ENCODE data around the gene TTLL12.

TTLL12 gene

DNA sequence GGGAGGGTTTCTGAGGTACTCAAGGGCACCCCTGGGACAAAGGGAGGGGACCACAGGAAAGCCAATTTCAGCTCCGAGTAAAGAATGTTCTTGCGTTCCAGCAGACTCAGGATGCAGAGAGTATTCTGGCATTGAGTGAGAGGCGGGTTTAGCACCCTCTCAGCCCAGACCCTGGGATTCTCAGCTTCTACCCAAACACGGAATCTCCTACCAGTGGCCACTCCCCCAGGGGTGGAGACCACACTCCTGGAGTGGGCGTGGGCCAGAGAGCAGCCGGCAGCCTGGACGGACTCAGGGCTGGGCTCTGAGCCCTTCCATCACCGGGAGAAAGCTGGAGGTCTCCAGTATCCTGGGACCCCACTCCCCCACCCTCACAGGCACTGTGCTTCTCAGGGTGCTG, 26.1 kb upstream of the TTLL12 start:
- DNase-seq: peak in 1 of 3 experiments; percentile 0

DNA sequence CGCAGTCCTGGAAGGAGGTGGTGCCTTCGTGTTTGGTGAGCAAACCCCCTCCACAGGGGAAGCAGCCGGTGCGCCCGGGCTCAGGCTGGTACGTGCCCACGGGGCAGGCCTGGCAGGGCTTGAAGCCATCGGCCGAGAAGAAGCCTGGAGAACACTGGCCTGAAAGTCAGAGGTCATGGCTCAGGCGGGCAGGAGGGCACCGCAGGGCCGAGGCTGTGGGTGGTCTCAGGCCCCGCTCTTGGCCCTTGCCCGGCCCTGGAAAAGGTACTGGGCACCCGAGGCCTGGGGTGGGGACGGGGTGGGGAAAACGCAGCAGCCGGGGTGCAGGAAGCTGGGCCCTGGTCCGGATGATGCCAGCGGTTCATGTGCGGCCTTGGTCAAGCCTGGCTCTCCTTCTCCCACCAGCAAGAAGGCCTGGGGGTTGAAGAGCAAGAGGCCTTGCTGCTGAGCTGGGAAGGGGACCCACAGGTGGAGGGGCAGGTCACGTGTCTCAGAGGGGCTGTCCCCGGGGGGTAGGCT, 25.6 kb upstream of the TTLL12 start:
- DNase-seq: no peak

DNA sequence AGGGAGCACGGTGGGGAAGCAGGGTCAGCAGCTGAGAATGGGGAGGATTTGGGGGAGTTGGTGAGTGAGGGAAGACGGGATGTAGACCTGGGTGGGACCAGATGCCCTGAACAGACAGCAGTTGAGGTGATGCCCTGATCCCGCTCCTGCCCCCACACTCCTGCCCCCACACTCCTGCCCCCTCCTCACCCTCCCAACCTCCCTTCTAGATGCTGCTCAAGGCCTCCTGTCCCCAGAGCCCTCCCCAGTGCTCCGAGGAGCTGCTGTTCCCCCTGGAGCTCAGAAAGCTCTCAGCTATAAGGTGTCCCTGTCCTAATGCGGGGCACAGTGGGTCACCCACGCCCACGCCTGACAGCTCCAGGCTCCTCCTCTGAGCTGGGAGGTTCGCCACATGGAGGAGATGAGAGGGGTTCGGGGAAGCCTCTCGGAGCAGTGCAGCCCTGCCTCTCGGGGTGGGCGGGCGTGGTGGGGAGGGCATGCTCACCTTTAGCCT, 25.1 kb upstream of the TTLL12 start:
- no peak for DNase-seq

DNA sequence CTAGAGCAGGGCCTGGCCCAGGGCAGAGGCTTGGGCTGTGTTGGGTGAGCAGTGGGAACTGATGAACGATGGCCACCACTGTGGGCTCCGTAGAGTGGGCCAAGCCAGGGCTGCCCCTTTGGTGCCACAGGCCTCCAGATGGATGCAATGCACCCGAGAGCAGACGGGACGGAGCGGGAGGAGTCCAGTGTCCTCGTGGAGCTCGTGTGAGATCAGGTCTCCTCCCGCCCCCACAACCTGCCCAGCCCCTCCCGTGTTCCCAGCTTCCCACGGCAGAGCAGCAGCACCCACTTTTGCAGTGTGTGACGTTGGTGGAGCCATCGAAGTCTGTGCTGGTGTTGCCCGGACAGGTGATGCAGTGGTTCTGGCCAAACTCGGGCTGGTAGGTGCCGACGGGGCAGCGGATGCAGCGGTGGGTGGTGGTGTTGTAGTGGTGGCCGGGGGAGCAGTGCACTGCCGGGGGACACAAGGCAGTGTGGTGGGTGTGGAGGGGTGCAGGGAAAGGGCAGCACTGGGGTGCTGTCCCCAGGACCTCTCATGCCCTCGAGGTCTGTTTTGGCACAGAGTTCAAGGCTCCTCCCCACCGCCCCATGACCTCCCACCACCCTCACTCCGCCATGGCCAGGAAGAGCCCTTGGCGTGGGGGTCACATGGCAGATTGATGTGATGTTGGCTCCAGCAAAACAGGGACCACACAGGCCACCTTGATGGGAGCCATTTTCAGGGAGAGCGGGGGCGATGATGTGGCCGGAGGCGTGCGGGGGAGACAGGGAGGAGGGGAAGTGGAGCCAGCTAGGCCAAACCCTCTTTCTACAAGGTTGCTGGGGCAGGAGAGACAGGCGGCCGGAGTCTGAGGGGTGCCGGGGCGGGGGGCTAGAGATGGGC, 23.9 kb upstream of the TTLL12 start:
- DNase-seq: no peak

DNA sequence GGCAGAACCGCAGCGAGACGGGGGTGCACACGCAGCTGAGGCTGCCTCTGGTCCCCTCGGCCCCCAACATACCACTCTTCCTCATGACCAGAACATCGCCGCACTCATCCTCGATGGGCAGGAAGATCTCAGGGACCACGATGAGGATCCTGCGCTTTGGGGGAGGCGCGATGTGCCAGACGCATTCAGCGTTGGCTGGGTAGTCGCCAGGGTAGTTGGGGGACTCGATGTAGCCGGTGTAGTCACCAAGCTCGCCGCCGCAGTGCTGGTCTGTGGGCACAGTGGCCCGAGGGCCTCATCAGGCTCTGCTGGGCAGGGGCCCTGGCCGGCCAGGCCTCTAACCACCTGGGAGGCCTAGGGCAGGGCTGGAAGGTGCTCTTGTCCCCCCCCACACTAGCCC, 23.0 kb upstream of the TTLL12 start:
- no peak for DNase-seq

DNA sequence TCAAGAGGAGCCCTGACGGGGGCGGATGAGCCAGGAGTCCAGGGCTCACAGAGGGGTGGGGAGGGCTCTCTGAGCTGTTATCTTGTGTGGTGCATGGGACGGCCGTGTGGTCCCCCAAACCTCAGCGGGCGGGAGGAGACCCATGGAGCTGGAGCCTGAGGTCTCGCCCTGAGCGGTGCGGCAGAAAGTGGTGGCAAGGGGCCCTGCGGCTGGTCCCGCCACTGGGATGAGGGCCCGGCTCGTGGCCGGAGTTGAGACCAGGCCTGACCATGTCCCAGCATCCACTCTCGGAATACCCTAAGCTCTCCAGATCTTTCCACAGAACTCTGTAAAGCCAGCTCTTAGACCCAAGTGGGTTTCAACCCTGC, 22.6 kb upstream of the TTLL12 start:
- DNase-seq: no peak

DNA sequence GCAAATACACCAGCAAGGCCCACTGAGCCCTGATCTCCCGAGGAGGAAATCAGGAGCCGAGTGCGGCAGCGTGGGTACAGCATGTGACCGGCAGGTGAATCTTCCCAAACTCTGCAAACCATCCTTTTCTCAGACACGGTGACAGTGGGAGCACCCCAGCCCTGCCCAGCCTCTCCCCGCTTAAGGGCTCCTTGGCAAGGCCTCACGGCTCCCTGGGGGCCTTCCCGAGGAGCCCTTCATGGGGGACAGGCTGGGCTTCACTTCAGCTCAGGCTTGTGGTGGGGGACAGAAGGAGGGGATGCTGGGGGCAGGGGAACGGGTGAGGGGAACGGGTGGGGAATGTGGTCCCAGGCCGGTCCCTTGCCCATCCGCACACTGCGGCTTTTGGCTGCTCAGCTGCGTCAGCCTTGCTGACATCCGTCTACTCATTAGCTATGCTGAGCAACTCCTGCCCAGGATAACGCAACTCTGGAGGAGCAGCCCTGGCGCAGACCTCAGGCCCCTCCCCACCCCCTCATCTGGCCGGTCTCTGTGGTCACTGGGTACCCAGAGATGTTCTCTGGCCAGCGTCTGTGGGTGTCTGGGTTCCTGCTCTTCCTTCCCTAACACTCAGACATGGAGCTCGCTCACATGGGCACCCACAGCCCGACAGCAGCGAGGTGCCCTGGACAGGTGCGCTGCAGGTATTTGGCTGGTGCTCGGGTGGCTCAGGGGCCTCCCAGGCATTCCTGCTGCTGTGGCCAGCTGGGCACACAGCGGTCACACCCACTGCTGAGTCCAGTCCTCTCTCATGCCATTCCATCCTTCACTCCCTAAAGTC, 22.0 kb upstream of the TTLL12 start:
- no peak for DNase-seq

DNA sequence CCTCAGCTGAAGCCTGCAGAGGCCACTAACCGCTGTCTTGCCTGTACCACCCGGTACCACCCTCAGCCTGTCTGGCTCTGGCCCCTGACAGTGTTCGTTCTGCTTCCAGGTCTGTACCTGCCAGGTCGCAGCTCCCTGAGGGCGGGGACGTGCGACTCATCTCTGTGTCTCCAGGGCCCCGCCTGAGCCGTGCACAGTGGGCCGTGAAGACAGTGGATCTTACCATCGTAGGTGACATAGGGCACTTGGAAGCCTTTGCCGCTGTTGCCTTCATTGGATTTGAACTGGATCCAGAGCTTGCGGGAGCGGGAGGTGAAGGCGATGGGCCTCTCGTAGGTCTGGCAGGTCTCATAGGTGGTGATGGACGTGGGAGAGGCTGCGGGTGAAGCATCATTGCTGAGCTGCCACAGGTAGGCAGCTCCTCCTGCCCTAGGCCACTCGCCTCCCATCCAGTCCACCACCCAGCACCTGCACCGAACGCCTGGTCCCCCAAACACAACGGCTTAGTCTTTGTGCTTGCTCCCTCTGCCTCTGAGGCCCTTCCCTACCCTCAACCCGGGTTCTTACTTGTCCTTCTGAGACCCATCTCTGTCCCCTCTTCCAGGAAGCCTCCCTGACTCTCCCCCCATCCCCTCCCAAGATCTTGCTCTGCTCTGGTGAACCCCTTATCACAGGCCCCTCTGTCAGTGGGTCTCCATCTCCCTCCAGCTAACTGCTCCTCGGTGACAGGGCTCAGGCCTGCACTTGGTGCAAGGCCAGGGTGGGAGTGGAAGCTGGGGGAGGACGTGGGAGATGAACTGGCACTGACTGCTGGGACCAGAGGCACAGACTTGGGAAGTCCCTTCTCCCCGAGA, 21.1 kb upstream of the TTLL12 start:
- DNase-seq: no peak

DNA sequence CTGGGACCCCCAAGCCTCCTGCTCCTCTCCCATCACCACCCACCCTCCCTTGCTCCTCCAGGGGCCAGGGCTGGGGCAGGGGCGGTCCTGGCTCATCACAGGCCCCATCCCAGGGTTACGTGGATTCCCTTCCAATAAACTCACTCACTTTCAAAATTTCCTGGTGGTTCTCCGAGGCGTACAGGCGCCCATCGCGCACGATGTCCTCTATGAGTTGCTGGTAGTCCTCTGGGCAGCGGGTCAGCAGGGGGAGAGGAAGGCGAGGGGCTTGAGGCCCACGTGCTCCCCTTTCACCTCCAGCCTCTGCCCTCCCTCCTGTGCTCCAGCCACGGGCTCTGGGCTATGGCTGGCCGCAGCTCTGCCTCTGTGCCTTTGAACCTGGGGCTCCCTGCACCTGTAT, 20.5 kb upstream of the TTLL12 start:
- no peak for DNase-seq

DNA sequence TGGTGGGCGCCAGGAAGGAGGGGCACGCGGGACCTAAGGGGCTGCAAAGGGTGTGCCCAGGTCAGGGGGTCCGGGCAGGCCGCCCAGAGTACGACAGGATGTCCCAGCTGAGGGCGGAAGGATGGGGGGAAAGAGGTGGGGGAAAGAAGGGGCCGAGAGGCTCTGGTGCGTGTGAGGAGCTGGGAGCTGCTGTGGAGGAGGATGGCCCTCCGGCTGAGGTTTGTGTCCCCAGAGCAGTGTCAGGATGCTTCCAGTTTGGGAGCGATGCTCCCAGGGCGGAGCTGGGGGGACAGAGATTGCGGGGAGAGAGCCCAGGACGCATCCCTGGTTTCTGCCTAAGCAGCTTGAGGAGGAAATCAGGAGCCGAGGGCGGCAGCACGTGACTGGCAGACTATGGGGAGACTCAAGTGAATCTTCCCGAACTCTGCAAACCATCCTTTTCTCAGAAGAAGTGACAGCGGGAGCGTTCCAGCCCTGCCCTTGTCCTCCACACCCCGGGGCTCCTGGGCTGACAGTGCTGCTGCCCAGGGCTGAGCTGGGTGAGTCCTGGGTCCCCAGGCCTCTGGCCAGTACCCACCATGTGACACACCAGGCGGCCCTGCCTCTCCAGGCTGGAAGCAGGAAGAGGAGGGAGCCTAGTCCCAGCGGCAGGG, 19.7 kb upstream of the TTLL12 start:
- no peak for DNase-seq

DNA sequence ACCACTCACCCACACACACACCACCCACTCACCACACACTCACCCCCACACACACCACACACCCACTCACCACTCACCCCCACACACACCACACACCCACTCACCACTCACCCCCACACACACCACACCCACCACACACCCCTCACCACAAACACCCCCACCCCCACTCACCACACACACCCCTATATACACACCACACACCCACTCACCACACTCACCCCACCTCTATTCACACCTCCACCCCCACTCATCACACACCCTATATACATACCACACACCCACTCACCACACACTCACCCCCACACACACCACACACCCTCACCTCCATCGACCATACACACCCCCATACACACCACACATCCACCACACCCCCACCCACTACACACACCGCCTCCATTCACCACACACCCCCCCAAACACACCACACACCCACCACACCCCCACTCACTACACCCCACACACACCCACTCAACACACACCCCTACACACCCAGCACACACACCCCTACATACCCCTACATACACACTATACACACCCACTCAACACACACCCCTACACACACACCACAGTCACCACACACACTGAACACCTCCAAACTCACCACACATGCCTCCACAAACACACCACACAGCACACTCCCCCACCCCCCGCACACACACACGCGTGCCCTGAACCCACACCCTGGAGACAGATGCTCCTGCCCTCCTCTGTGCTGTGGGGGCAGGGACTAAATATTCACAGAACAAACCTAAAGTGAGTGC, 19.0 kb upstream of the TTLL12 start:
- DNase-seq: no peak

DNA sequence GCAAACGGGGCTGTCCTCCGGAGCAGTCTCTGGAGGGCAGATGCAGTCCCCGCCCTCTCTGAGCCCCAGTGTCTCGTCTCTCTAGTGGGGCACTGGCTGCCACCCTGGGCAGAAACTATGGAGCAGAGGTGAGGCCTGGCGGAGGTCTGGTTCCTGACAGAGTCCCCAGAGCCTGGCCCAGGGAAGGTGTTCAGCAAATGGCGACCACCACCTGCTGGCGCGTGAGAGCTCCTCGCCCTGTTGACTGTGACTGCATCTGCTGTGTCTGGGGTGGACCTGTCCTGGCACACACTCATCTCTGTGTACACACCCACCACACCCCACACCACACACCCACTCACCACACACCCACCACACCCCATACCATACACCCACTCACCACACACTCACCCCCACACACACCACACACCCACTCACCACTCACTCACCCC, 18.3 kb upstream of the TTLL12 start:
- DNase-seq: no peak

DNA sequence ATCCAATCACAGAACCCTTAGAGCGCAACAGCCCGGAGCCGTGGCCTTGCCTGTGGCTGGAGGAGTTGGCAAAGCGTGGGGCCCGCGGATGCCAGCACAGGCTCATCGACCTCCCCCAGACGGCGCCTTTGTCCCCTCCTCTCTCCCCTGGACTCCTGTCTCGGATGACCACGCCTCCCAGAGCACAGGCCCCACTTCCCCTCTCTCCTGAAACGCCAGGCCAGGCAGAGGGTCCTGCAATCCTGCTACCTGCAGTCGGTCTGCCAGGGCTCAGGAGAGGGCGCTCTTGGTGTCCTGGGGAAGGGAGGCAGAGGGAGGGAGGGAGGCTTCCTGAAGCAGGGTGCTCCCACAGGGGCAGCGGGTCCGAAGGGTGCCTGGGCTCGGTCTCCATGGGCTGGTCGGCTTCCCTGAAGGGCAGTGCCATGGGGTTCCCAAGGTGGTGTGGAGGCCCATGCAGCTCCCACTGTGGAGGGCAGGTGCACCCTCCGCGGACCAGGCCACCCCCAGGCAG, 16.6 kb upstream of the TTLL12 start:
- no peak for DNase-seq

DNA sequence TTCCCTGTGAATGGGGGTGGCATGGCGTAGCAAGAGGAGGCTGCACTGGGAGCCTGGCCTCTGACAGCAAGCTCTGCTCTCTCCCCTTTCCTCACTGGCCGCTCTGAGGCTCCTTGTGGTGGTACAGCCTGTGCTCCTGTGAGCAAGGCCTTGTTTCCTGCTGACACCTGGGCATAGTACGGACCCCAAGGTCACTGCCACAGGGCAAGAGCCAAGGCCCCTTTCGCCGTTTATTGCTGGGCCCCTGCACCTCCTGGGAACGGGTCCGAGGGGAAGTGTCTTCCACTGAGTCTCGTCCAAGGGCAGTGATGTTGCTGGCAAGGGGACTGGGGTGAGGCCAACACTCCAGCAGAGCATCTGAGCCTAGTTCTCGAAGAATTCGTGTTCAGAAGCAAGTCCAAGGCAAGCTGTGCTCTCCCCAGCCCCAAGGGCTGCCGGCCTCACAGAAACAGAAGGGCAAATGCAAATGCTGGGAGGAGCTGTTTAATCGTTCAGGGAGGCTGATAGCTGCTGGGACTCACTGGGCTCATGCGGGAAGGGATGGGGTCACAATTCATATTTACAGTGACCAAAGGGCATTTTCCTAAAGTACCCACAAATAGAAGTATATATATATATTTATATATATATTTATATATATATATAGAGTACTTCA, 15.9 kb upstream of the TTLL12 start:
- DNase-seq: no peak

DNA sequence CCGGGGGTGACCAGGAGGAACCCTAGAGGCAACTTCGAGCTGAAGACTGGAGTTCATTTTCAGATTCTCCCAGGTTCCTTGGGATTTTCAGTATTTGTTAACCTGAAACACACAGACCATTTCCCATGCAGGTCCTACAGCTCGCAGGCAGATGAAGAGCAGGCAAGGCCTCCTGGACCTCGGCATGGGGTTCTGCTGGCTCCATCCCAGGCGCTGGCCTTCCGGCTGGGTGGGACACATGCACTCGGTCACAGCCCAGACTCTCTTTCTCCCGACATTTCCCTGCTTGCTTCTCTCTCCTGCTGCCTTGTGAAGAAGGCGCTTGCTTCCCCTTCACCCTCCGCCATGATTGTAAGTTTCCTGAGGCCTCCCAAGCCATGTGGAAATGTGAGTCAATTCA, 15.4 kb upstream of the TTLL12 start:
- no peak for DNase-seq

DNA sequence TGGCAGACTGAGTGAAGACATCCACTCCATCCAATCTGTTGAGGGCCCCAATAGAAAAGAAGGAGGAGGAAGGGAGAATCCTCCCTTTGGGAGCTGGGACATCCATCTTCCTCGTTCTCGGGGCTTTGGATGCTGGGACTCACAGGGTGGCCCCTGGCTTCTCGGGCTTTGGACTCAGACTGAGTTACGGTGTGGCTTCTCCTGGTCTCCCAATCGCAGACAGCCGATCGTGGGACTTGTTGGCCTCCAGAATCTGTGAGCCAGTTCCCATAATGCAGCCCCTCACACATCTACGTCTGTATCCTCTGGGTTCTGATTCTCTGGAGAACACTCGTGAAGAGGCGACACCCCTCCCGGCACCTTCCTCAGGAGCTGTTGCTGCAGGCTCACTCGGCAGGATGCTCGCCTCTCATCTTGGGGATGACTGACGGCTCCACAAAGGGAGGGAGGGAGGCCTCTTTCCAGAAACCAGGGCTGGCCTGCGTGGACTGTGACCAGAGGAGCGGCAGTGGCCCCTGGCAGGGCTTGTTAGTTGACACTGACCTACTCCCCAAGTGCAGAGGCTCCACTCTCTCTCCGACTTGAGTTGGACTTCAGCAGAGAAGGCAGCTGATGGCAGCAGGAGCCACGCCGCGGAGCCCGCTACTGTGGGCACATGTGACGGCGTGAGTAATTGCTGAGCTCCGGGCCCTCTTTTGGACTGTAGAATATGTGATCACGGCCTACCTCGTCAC, 14.7 kb upstream of the TTLL12 start:
- no peak for DNase-seq

DNA sequence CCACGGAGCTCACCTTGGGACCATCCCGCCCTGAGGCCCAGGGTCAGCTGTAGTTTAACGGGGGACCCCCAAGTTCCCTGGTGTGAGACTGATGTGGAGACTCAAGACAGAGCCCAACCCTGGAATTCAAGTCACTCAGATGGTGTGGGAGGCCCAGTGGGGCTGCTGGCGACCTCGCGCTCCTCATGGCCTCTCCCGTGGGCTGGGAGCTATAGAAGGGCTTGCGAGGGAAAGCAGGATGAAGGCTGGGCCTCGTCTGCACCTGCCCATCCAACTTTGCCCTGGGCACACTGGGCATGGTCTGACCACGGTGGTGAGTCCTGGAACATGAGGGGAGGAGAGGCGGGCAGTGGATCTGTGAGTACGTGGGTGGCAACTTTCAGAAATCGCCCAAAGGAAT, 13.6 kb upstream of the TTLL12 start:
- no peak for DNase-seq

DNA sequence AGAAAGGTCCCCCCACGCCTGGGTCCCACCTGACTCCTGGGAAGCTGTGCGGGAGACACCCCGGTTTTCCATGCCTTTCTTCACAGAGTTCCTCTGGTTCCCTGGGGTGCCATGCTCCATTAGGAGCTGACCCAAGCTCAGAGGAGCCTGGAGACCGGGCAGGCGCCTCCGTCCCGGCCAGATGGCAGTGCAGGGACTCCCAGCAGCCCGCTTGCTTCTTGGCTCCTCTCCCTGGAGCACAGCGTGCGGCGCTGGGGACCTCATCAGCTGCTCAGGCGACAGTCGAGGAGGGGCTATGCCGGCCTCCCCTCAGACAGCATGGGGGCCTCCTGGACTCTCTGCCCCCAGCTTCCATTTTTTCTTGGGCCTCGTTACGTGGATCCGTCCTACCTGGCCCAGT, 13.1 kb upstream of the TTLL12 start:
- DNase-seq: no peak

DNA sequence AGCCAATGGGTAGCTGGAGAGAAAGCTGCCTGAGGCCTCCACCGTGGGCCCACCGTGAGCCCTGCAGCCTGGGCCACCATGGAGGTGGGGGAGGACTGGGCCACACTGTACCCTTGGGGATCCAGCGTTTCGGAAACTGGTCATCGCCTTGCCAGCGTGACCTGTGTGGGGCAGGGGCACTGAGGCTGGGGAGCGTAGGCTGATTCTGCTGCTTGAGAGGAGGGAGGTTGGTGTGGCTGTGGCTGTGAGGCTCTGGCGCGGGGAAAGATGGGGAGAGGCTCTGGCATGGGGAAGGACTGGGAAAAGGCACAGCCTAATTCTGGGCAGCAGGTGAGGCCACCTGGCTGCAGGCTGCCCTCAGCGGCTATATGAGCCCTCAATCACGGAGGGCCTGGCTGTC, 12.6 kb upstream of the TTLL12 start:
- no peak for DNase-seq

DNA sequence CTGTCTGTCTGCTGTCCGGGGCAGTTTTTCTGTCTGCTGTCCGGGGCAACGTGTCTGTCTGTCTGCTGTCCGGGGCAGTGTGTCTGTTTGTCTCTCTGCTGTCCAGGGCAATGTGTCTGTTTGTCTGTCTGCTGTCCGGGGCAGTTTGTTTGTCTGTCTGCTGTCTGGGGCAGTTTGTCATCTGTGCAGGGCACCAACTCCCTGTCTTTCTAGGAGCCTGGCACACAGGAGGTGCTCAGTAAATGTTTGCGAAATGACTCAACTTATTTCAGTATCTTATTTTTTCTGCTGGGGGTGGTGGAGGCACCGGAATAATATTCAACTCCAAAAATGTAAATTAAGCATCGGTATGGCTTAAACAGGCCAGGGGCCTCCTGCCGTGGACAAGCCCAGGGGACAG, 12.0 kb upstream of the TTLL12 start:
- no peak for DNase-seq
